RWPE2 (cell line): ENCODE measurements around the gene GLCE.

Experiments used
- ATAC-seq: fragments of 200-7000 bp; cut with Tn5 transposase; 3 replicates; pipeline ENCODE4 v1.9.1; 2021; ENCODE audit warnings: low read depth
- DNase-seq: peaks from one replicate; pipeline ENCODE4 v3.0.0-alpha.2; 2020; ENCODE audit warnings: low spot score
- H3K27ac ChIP-seq: fragments of 450-650 bp; 2 replicates; pipeline ENCODE4 v1.5.1; 2017; ENCODE audit warnings: mild to moderate bottlenecking; ENCODE audit not compliant: poor library complexity, severe bottlenecking
- H3K27me3 ChIP-seq: fragments of 250-450 bp; sonication (Bioruptor Pico); 2 replicates; pipeline ENCODE4 v1.5.1; 2021; ENCODE audit warnings: mild to moderate bottlenecking, moderate library complexity; ENCODE audit not compliant: insufficient read depth, poor library complexity, severe bottlenecking
- H3K36me3 ChIP-seq: fragments of 250-450 bp; sonication (Bioruptor Pico); 2 replicates; pipeline ENCODE4 v1.5.1; 2020; ENCODE audit warnings: low read depth, mild to moderate bottlenecking, moderate library complexity
- H3K4me1 ChIP-seq: fragments of 250-450 bp; sonication (Bioruptor Pico); 2 replicates; pipeline ENCODE4 v1.5.1; 2021; ENCODE audit warnings: mild to moderate bottlenecking, moderate library complexity; ENCODE audit not compliant: insufficient read depth, poor library complexity, severe bottlenecking
- H3K4me3 ChIP-seq: fragments of 250-450 bp; sonication (Bioruptor Pico); 2 replicates; pipeline ENCODE4 v1.5.1; 2021; ENCODE audit warnings: mild to moderate bottlenecking, moderate library complexity; ENCODE audit not compliant: severe bottlenecking
- H3K9me3 ChIP-seq: fragments of 250-450 bp; sonication (Bioruptor Pico); 2 replicates; pipeline ENCODE4 v1.5.1; 2021; ENCODE audit warnings: mild to moderate bottlenecking, moderate library complexity; ENCODE audit not compliant: severe bottlenecking
- TF ChIP-seq, protein P1 (sequence below): fragments of 450-650 bp; IDR thresholded peaks from one replicate; pipeline ENCODE4 v1.5.1; 2017; ENCODE audit warnings: mild to moderate bottlenecking, moderate library complexity; ENCODE audit not compliant: poor library complexity, severe bottlenecking

Gene GLCE

DNA sequence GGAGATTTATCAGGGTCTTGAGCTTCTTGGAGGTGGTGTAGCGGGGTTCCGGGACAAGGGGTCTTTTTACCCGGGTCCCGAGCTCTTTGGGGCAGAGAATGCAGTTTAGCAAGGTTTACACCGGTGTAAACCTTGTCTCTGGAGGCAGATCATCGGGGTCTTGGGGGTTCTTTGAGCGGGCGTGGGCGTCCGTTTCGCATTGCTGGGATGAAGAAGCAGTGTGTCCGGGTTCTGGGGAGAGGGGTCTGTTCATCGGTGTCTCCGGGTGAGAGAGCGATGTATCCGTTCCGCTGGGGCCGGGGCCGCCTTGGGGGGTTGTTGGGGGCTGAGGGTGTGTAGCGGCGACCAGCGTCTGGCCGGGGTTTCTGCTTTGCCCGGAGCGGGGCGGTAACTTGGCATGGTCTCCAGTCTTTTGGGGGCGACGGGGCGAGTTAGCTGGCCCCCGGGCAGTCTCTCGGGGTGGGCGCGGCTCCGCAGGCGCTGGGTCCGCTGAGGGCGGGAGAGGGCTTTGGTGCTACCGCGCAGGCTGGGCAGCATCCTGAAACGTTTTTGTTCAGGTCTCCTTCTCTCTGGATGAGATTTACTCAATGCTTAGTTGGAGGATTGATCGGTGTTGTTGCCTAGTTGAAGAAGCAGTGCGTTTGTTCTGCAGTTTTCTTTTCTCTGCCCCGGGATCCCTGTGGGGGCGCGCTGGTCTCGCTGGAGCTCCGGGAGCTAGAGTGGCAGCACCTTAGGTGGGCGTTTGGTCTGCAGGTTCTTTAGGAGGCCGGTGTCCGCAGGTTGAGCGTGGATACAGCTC lies 843 bp downstream of the GLCE start:
- ATAC-seq (peak; percentile 5), DNase-seq (no peak)
- Histone ChIP-seq H3K27ac (peak overlapping the region; percentile 11), H3K36me3 (no peaks in the 10 kb centered on the region), H3K4me1 (peaks cover 9% of the 10 kb centered on the region), H3K9me3 (no peaks in the 10 kb centered on the region), H3K27me3 (no peaks in the 10 kb centered on the region), H3K4me3 (peak overlapping the region; percentile 83)
- TF ChIP-seq, protein P1, sequence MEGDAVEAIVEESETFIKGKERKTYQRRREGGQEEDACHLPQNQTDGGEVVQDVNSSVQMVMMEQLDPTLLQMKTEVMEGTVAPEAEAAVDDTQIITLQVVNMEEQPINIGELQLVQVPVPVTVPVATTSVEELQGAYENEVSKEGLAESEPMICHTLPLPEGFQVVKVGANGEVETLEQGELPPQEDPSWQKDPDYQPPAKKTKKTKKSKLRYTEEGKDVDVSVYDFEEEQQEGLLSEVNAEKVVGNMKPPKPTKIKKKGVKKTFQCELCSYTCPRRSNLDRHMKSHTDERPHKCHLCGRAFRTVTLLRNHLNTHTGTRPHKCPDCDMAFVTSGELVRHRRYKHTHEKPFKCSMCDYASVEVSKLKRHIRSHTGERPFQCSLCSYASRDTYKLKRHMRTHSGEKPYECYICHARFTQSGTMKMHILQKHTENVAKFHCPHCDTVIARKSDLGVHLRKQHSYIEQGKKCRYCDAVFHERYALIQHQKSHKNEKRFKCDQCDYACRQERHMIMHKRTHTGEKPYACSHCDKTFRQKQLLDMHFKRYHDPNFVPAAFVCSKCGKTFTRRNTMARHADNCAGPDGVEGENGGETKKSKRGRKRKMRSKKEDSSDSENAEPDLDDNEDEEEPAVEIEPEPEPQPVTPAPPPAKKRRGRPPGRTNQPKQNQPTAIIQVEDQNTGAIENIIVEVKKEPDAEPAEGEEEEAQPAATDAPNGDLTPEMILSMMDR = peak; percentile 74

DNA sequence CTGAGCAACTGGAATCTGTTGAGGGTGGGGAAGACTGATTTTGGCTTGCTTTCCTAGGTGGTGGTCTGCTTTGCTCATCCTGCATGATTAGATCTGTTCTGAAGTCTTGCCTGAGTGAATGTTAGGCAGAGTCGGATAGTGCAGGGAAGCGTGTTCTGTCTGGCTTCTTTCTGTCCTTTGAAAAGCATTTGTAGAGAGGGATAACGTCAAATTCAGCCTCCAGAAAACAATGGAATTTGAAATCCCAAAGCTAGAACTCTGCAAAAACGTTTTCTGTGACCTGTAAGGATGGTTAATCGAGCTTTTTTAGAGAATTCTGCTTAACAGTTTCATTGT lies 1.4 kb downstream of the GLCE start:
- Histone ChIP-seq H3K27ac (no peak overlapping the region), H3K9me3 (no peaks in the 10 kb centered on the region), H3K4me1 (peaks cover 9% of the 10 kb centered on the region), H3K27me3 (no peaks in the 10 kb centered on the region), H3K4me3 (peak overlapping the region; percentile 83), H3K36me3 (no peaks in the 10 kb centered on the region)
- DNase-seq (no peak), ATAC-seq (no peak; the same call in 2 of the 3 replicates)
- TF ChIP-seq, protein P1 = peak; percentile 48

DNA sequence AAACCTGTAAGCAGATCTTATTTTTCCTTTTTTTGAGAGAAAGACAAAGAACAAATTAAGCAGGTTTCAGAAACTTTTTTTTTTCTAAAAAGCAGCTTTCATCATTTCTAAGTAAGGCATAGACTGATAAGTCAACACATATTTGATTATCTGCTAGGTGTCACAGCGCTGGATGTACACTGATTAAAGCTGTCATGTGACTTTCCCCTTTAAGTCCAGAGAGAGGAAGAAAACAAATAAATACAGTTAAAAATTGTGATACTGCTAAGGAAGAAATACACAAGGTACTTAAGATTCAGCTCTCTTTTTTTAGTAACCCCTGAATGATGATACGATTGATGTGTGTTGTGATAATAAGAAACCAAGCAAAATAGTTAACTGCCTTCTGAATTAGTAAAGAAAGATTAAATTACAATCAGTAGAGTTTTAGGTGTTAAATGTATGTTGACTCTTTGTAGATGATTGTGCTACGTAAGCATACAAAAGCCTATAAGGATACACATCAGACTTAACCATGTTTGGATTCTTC lies 2.8 kb downstream of the GLCE start:
- ATAC-seq (no peak), DNase-seq (no peak)
- peaks cover 9% of the 10 kb centered on the region for H3K4me1 ChIP-seq
- TF ChIP-seq, protein P1 = no peak
- no peaks in the 10 kb centered on the region for H3K36me3 ChIP-seq
- H3K4me3 ChIP-seq = no peak overlapping the region
- H3K27me3 ChIP-seq = no peaks in the 10 kb centered on the region
- H3K9me3 ChIP-seq = no peaks in the 10 kb centered on the region
- H3K27ac ChIP-seq = no peak overlapping the region

DNA sequence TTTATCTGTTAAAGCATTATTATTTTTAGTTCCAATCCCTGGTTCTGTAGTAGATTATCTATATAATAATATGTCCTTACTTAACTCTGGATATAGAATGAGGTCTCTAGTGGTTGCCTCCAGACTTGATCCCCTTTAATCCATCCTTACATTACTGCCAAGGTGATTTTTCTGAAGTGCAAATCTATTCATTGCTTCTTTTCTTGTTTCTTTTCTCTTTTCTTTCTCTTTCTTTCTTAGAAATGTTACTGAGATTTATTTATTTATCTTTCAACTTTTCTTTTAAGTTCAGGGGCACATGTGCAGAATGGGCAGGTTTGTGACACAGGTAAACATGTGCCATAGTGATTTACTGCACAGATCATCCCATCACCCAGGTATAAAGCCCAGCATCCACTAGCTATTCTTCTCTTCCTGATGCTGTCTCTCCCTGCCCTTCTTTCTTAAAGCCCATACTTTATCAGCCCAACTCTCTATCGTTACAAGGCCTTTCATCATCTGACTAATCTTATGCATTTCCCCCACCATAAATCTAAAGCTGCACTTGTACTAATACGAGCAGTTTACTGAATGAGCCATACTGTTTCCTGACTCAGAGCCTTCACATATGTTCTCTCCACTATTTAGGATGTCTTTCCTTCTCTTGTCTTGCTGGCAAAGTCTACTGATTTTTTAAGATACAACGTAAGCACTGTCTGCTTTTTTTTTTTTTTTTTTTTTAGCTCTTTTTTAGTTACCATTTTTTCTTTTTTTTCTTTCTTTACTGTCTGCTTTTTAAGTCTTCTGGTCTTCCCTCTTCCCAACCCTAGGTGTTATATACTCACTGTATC lies 4.6 kb downstream of the GLCE start:
- Histone ChIP-seq H3K27me3 (no peaks in the 10 kb centered on the region), H3K36me3 (no peaks in the 10 kb centered on the region), H3K9me3 (no peaks in the 10 kb centered on the region), H3K4me3 (no peak overlapping the region), H3K4me1 (peaks cover 9% of the 10 kb centered on the region), H3K27ac (no peak overlapping the region)
- DNase-seq (no peak), ATAC-seq (no peak)
- TF ChIP-seq, protein P1 = no peak

DNA sequence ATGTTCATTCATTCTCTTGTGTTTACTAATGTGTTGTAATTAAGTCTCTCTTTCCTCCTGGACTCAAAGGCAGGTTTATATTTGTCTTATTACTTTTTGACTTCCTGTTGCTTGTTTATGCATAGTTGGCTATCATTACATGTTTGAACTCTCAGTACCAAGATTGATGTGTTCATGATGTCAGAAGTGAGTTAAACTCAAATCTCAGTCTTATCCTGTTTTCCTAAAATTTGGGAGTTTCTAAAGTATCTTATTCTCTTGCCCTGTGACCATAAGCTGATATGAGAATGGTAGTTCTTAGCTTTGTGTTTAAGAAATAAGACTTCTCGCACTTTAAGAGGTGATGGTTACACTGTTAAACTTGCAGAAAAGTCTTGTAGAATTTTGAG lies 5.2 kb downstream of the GLCE start:
- DNase-seq = no peak
- Histone ChIP-seq H3K9me3 (no peaks in the 10 kb centered on the region), H3K4me3 (no peak overlapping the region), H3K36me3 (no peaks in the 10 kb centered on the region), H3K27ac (no peak overlapping the region), H3K27me3 (no peaks in the 10 kb centered on the region), H3K4me1 (peaks cover 9% of the 10 kb centered on the region)
- TF ChIP-seq, protein P1 = no peak
- ATAC-seq = no peak
